Mucosa of rectum (tissue), 2 donors: ENCODE results near the gene HMGCS1.

Experiments used
- H3K27ac ChIP-seq, 2 donors: one replicate each; pipeline ENCODE4 v1.7.0; 2013; ENCODE audit warnings: inconsistent platforms in 2 of 2, low read depth in 2 of 2, low read length in 2 of 2
- H3K27me3 ChIP-seq, 2 donors: one replicate each; pipeline ENCODE4 v1.7.0; 2013; ENCODE audit warnings: low read length in 2 of 2; ENCODE audit not compliant: control insufficient read depth in 2 of 2, insufficient read depth in 2 of 2
- H3K36me3 ChIP-seq, 2 donors: one replicate each; pipeline ENCODE4 v1.7.0; 2013; ENCODE audit warnings: low read length in 2 of 2; ENCODE audit not compliant: control insufficient read depth in 2 of 2, insufficient read depth in 2 of 2
- H3K4me1 ChIP-seq, 2 donors: one replicate each; pipeline ENCODE4 v1.7.0; 2013; ENCODE audit warnings: low read length in 2 of 2, mild to moderate bottlenecking in 1 of 2; ENCODE audit not compliant: control insufficient read depth in 2 of 2, insufficient read depth in 2 of 2
- H3K4me3 ChIP-seq, 2 donors: one replicate each; pipeline ENCODE4 v1.7.0; 2013; ENCODE audit warnings: low read length in 2 of 2
- H3K9ac ChIP-seq, 2 donors: one replicate each; pipeline ENCODE4 v1.7.0; 2013; ENCODE audit warnings: low read length in 2 of 2, low read depth in 1 of 2, mild to moderate bottlenecking in 1 of 2
- H3K9me3 ChIP-seq, 2 donors: one replicate each; pipeline ENCODE4 v1.7.0; 2013; ENCODE audit warnings: low read length in 2 of 2; ENCODE audit not compliant: control insufficient read depth in 2 of 2
- donor health status: healthy.
- donor health status: Normal muscosa, but diverticular disease.

The HMGCS1 gene

DNA sequence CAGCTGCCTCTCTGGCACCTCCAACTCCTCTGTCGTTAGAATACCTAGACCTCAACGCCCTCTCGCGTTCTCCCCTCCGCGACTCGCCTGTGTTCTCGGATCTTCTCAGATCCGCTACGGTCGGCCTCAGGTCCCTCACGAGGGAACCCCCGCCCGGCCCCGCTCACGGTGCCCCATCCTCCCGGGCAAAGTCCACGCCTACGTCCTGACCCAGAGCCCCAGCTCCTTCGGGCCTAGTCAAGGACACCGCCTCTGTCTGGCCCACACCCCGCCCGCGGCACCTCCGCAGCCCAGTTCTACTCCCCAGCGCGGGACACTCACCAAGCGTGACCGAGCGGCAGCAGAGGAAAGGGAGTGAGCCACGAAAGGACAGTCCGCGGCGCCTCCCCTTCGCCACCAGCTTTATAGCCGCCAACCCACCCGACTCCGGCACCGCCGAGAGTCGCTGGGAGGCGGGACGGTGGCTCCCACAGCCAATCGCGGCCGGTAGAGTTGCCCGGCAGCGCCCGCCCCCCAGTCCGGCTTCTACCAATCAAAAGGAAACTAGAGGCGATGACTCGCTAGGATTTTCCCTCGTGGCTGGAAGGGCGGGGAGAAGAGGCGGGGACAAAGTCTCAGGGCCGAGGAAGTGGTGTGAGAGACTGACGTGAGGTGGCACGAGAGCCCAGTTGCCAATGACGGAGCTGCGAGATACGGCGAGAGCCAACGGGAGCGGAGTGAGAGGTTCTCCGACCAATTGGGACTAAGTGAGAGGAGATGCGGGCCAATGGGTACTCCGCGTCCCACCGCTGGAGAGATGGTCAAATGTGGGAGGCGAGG is at the start of gene HMGCS1:
Gene HMGCS1, minus strand, starts transcription at position 378 of the 819 bp plus-strand sequence. CDS start 14,447 bp downstream, outside the sequence.
- H3K9ac ChIP-seq, result peak within 1 kb of the TSS; percentile 92 to 95
- H3K4me1 ChIP-seq, result peaks cover 16 to 18% of the 10 kb centered on the region in 2 donors
- H3K36me3 ChIP-seq, result no peaks in the 10 kb centered on the region
- H3K4me3 ChIP-seq, result peak within 1 kb of the TSS; percentile 95 to 99
- H3K27me3 ChIP-seq, result no peaks in the 10 kb centered on the region
- H3K9me3 ChIP-seq, result no peaks in the 10 kb centered on the region
- H3K27ac ChIP-seq, result peak within 1 kb of the TSS; percentile 95 to 97

- Histone ChIP-seq H3K9me3 (peaks cover 0 to 3% of the 10 kb centered on the region in 2 donors), H3K27me3 (no peaks in the 10 kb centered on the region), H3K36me3 (no peaks in the 10 kb centered on the region), H3K27ac (no peak overlapping the region), H3K9ac (no peak overlapping the region), H3K4me3 (no peak overlapping the region), H3K4me1 (no peaks in the 10 kb centered on the region)
These were observed 45.5 kb upstream of the HMGCS1 start for GRCh38 chr5:43358726-43359125.

GRCh38 chr5:43358301-43358700 is 45.1 kb upstream of the HMGCS1 start:
- Histone ChIP-seq H3K36me3 (no peaks in the 10 kb centered on the region), H3K4me1 (no peaks in the 10 kb centered on the region), H3K27ac (no peak overlapping the region)

GRCh38 chr5:43357878-43358281 is 44.7 kb upstream of the HMGCS1 start:
- H3K27me3 ChIP-seq, result no peaks in the 10 kb centered on the region
- H3K9ac ChIP-seq, result no peak overlapping the region
- H3K27ac ChIP-seq, result no peak overlapping the region
- no peaks in the 10 kb centered on the region for H3K36me3 ChIP-seq
- peaks cover 0 to 3% of the 10 kb centered on the region in 2 donors for H3K9me3 ChIP-seq
- no peak overlapping the region for H3K4me3 ChIP-seq
- no peaks in the 10 kb centered on the region for H3K4me1 ChIP-seq

More at GRCh38 chr5:43358301-43358700, 45.1 kb upstream of the HMGCS1 start:
- Histone ChIP-seq H3K27me3 (no peaks in the 10 kb centered on the region), H3K4me3 (no peak overlapping the region), H3K9ac (no peak overlapping the region), H3K9me3 (peaks cover 0 to 3% of the 10 kb centered on the region in 2 donors)

DNA sequence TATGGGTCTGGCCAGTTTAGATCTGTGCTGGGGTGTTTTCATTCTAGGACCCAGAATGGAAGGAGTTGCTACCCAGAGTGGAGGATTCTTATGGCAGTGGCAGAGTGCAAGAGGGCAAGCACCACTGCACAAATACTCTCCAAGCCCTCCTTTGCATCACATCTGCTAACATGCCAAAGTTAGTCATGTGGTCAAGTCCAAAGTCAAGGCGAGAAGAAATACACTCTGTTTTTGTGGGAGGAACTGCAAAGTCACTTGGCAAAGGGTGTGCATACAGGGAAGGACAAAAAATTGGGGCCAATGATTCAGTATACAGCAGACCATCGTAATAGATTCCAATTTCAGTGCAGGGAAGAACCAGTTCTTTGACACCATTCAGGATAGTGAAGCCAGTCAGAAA is 43.9 kb upstream of the HMGCS1 start:
- H3K36me3 ChIP-seq, result no peaks in the 10 kb centered on the region
- no peak overlapping the region for H3K4me3 ChIP-seq
- H3K27ac ChIP-seq, result no peak overlapping the region
- no peaks in the 10 kb centered on the region for H3K27me3 ChIP-seq
- H3K9ac ChIP-seq, result no peak overlapping the region
- H3K9me3 ChIP-seq, result peaks cover 0 to 3% of the 10 kb centered on the region in 2 donors
- no peaks in the 10 kb centered on the region for H3K4me1 ChIP-seq

DNA sequence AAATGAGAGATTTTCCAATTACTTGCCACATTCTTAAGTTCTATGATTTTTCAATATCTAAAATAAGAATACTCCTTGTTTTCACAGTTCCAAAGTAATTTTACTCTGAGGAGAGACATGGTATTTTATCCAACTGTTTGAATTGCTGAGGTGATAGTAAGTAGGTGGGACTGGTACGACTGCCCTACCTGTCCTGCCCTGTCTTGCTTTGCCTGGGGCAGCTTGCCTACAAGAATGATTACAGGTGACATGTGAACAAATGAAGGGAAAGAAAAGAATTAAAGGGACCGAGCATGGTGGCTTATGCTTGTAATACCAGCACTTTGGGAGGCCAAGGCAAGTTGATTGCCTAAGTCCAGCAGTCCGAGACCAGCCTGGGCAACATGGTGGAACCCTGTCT is 41.6 kb upstream of the HMGCS1 start:
- Histone ChIP-seq H3K4me1 (no peaks in the 10 kb centered on the region), H3K27me3 (no peaks in the 10 kb centered on the region), H3K4me3 (no peak overlapping the region), H3K9ac (no peak overlapping the region), H3K27ac (no peak overlapping the region), H3K9me3 (peaks cover 0 to 2% of the 10 kb centered on the region in 2 donors), H3K36me3 (no peaks in the 10 kb centered on the region)

GRCh38 chr5:43353668-43354067 is 40.5 kb upstream of the HMGCS1 start:
- H3K4me3 ChIP-seq, result no peak overlapping the region
- no peaks in the 10 kb centered on the region for H3K27me3 ChIP-seq
- no peaks in the 10 kb centered on the region for H3K9me3 ChIP-seq
- H3K36me3 ChIP-seq, result no peaks in the 10 kb centered on the region
- H3K4me1 ChIP-seq, result no peaks in the 10 kb centered on the region
- no peak overlapping the region for H3K27ac ChIP-seq
- no peak overlapping the region for H3K9ac ChIP-seq

DNA sequence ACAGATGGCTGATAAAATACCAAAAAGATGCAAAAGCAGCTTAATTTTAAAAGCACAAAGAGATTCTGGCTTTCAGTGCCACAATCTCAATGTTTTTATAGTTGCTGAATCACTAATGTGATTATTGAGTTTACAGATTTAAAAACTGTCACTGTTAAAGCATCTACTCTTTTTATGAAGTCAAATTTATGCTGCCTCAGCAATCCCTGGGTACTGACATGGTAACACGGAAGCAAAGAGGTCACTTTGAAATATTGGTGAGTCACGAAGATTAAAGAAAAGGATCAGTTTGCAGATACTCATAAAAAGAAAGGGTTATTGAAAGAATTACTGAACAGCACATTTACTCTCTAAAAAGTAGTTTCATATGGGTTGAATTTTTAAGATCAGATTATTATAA is 39.7 kb upstream of the HMGCS1 start:
- Histone ChIP-seq H3K36me3 (no peaks in the 10 kb centered on the region), H3K27ac (no peak overlapping the region), H3K9ac (no peak overlapping the region), H3K9me3 (no peaks in the 10 kb centered on the region), H3K4me3 (no peak overlapping the region), H3K4me1 (no peaks in the 10 kb centered on the region), H3K27me3 (no peaks in the 10 kb centered on the region)

DNA sequence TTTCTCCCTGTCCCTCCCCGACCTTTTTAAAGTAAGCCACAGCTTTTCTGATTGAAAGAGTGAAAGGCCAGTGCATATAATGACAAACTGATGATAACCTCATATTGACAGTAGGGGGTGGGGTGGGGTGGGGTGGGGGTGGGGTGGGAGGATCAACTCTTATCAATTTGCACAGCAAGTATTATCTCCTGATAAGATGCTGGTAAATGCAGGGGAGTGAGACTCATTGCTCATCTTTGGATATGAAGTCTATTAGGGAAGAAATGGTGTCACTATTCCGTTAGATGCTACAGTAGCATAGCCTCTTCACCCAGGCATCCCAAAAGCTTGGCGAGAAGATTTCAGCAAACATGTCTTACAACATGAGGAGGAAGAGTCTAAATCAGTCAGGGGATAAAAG is 38.9 kb upstream of the HMGCS1 start:
- Histone ChIP-seq H3K36me3 (no peaks in the 10 kb centered on the region), H3K4me3 (no peak overlapping the region), H3K27me3 (no peaks in the 10 kb centered on the region)

GRCh38 chr5:43348861-43349363 is 35.7 kb upstream of the HMGCS1 start:
- no peak overlapping the region for H3K27ac ChIP-seq
- H3K9ac ChIP-seq, result no peak overlapping the region
- no peak overlapping the region for H3K4me3 ChIP-seq
- no peaks in the 10 kb centered on the region for H3K4me1 ChIP-seq
- H3K9me3 ChIP-seq, result no peaks in the 10 kb centered on the region
- H3K36me3 ChIP-seq, result no peaks in the 10 kb centered on the region
- no peaks in the 10 kb centered on the region for H3K27me3 ChIP-seq

More for the DNA sequence above, 38.9 kb upstream of the HMGCS1 start:
- Histone ChIP-seq H3K9ac (no peak overlapping the region), H3K4me1 (no peaks in the 10 kb centered on the region), H3K27ac (no peak overlapping the region), H3K9me3 (no peaks in the 10 kb centered on the region)
